ENCODE measurements around the gene KARS1.

KARS1 gene

GRCh38 chr16:75578725-75579124 is 68.7 kb downstream of the KARS1 start:
- no peak for DNase-seq

GRCh38 chr16:75578212-75578611 is 69.3 kb downstream of the KARS1 start:
- DNase-seq: no peak

Data from islet precursor cell (in vitro differentiated cells).